ENCODE results near the gene EIF2AK2.

GRCh38 chr2:37105150-37105549 lies 51.6 kb downstream of the EIF2AK2 start:
- no peak for TF ChIP-seq CTCF (IDR thresholded peaks at IDR 0.05)
- TF ChIP-seq POLR2A (IDR thresholded peaks at IDR 0.05): no peak
- no peak for TF ChIP-seq POLR2AphosphoS5 (IDR thresholded peaks at IDR 0.05)

Measured in breast epithelium (tissue), 3 donors.